ENCODE data around the gene CIRBP.

CIRBP gene

GRCh38 chr19:1291761-1292418 lies 22.8 kb downstream of the CIRBP start:
- no peak for DNase-seq (ENCODE audit: extremely low read depth, low read depth)
- no peak for TF ChIP-seq CTCF (IDR thresholded peaks at IDR 0.05; ENCODE audit: low read depth, low read length)

GRCh38 chr19:1292419-1293151 lies 23.5 kb downstream of the CIRBP start:
- TF ChIP-seq CTCF (IDR thresholded peaks at IDR 0.05; ENCODE audit: low read depth, low read length): no peak
- DNase-seq (ENCODE audit: extremely low read depth, low read depth): no peak

- no peak for DNase-seq (ENCODE audit: extremely low read depth, low read depth)
- no peak for TF ChIP-seq CTCF (IDR thresholded peaks at IDR 0.05; ENCODE audit: low read depth, low read length)
Observed at GRCh38 chr19:1293782-1294604, 24.9 kb downstream of the CIRBP start.

GRCh38 chr19:1294688-1295087 lies 25.6 kb downstream of the CIRBP start:
- TF ChIP-seq CTCF (IDR thresholded peaks at IDR 0.05; ENCODE audit: low read depth, low read length): no peak
- no peak for DNase-seq (ENCODE audit: extremely low read depth, low read depth)

- no peak for TF ChIP-seq CTCF (IDR thresholded peaks at IDR 0.05; ENCODE audit: low read depth, low read length)
- no peak for DNase-seq (ENCODE audit: extremely low read depth, low read depth)
Observed at GRCh38 chr19:1295169-1296012, 26.3 kb downstream of the CIRBP start.

GRCh38 chr19:1296078-1296477 lies 26.9 kb downstream of the CIRBP start:
- TF ChIP-seq CTCF (IDR thresholded peaks at IDR 0.05; ENCODE audit: low read depth, low read length): no peak
- DNase-seq (ENCODE audit: extremely low read depth, low read depth): no peak
